Progenitor cell of endocrine pancreas (in vitro differentiated cells): ENCODE measurements around the gene NDST4. TPM values are rescaled to one million over a fixed set of nuclear protein-coding genes. Genes with fewer than 3 reads are reported as not detected.

ENCODE experiments used
- DNase-seq: peaks from one replicate; pipeline ENCODE4 v3.0.0; 2021; ENCODE audit warnings: low spot score; ENCODE audit not compliant: unreplicated experiment
- H3K27ac Mint-ChIP-seq: 2 replicates; pipeline ENCODE4 v1.8.0; 2021; ENCODE audit warnings: mild to moderate bottlenecking, moderate library complexity, mixed read lengths
- H3K27me3 Mint-ChIP-seq: 2 replicates; pipeline ENCODE4 v1.8.0; 2021; ENCODE audit warnings: mixed read lengths
- H3K36me3 Mint-ChIP-seq: 2 replicates; pipeline ENCODE4 v1.8.0; 2022; ENCODE audit warnings: mixed read lengths; ENCODE audit not compliant: insufficient read depth
- H3K4me1 Mint-ChIP-seq: 2 replicates; pipeline ENCODE4 v1.8.0; 2021; ENCODE audit warnings: low read depth, mixed read lengths
- H3K4me3 Mint-ChIP-seq: 2 replicates; pipeline ENCODE4 v1.8.0; 2021; ENCODE audit warnings: low read depth, mild to moderate bottlenecking, moderate library complexity, mixed read lengths
- H3K9me3 Mint-ChIP-seq: 2 replicates; pipeline ENCODE4 v1.8.0; 2021; ENCODE audit warnings: low read depth, mixed read lengths
- CTCF ChIP-seq: fragments of 200-600 bp; sonication (generic); IDR thresholded peaks from one replicate; pipeline ENCODE4 v1.5.0; 2021; ENCODE audit warnings: antibody characterized with exemption, mild to moderate bottlenecking; ENCODE audit not compliant: unreplicated experiment
- total RNA-seq: library from RNA; stranded (reverse); gene quantifications from 2 replicates; pipeline ENCODE4 v1.2.1, GENCODE V29; 2021

The NDST4 gene
- total RNA-seq, 1 donor from 2014 or later: 0.14 TPM

DNA sequence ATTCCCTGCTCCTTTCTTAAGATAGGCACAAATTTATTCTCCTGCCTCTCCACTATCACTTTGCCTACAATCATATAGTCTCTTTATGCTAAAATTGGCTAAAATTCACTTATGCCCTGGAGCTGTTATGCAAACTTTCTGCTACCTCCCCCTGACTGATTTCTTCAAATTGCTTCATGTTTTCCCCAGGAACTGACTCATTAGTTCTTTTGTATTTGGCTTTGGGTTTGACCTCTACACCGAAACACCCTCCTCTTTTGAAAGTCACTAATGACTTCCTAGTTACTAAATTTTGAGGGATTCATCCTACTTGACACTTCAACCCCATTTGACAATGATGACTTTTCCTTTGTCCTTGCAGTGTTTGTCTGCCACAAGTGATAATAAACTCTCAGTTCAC, 222.6 kb downstream of the NDST4 start:
- H3K4me1 Mint-ChIP-seq: peaks cover 4% of the 10 kb centered on the region
- TF ChIP-seq CTCF: no peak
- no peak overlapping the region for H3K27ac Mint-ChIP-seq
- H3K36me3 Mint-ChIP-seq: peaks cover 1% of the 10 kb centered on the region
- no peaks in the 10 kb centered on the region for H3K27me3 Mint-ChIP-seq
- no peak for DNase-seq
- H3K9me3 Mint-ChIP-seq: peaks cover 12% of the 10 kb centered on the region
- H3K4me3 Mint-ChIP-seq: no peak overlapping the region

GRCh38 chr4:114886761-114887160, 226.7 kb downstream of the NDST4 start:
- H3K27ac Mint-ChIP-seq: no peak overlapping the region

GRCh38 chr4:114883641-114884040, 229.8 kb downstream of the NDST4 start:
- H3K36me3 Mint-ChIP-seq: no peaks in the 10 kb centered on the region
- H3K4me1 Mint-ChIP-seq: peaks cover 4% of the 10 kb centered on the region
- H3K27me3 Mint-ChIP-seq: no peaks in the 10 kb centered on the region
- TF ChIP-seq CTCF: no peak
- no peak overlapping the region for H3K27ac Mint-ChIP-seq
- no peak overlapping the region for H3K4me3 Mint-ChIP-seq
- no peak for DNase-seq
- no peaks in the 10 kb centered on the region for H3K9me3 Mint-ChIP-seq

More at GRCh38 chr4:114886761-114887160, 226.7 kb downstream of the NDST4 start:
- no peaks in the 10 kb centered on the region for H3K27me3 Mint-ChIP-seq
- no peak overlapping the region for H3K4me3 Mint-ChIP-seq
- no peak for DNase-seq
- peaks cover 4% of the 10 kb centered on the region for H3K4me1 Mint-ChIP-seq
- no peaks in the 10 kb centered on the region for H3K36me3 Mint-ChIP-seq
- no peak for TF ChIP-seq CTCF
- no peaks in the 10 kb centered on the region for H3K9me3 Mint-ChIP-seq

GRCh38 chr4:114879916-114880669, 233.3 kb downstream of the NDST4 start:
- no peak for TF ChIP-seq CTCF
- Mint-ChIP-seq H3K4me1 (peaks cover 8% of the 10 kb centered on the region), H3K4me3 (no peak overlapping the region), H3K27me3 (no peaks in the 10 kb centered on the region), H3K9me3 (no peaks in the 10 kb centered on the region), H3K27ac (no peak overlapping the region), H3K36me3 (no peaks in the 10 kb centered on the region)
- DNase-seq: no peak

GRCh38 chr4:114875630-114876029, 237.8 kb downstream of the NDST4 start:
- Mint-ChIP-seq H3K27ac (no peak overlapping the region), H3K9me3 (no peaks in the 10 kb centered on the region), H3K4me3 (no peak overlapping the region), H3K4me1 (peaks cover 8% of the 10 kb centered on the region), H3K36me3 (no peaks in the 10 kb centered on the region), H3K27me3 (no peaks in the 10 kb centered on the region)
- no peak for TF ChIP-seq CTCF
- DNase-seq: no peak
